KBM-7 (cell line): ENCODE measurements around the gene ORMDL2.

ENCODE experiments used
- DNase-seq: peaks from one replicate; pipeline ENCODE4 v3.0.0-alpha.2; 2015
- in situ Hi-C: fragments of 300-500 bp; cut with MboI; formaldehyde crosslinking; loops from 2 replicates; pipeline ENCODE4 v1.14.3; 2020; ENCODE audit warnings: low sequenced_read_pairs, low pct_unique_long_range_greater_than_20kb, mixed read lengths

Gene ORMDL2

GRCh38 chr12:55817345-55818139 is at the start of gene ORMDL2, which contains the start of gene SARNP:
Gene ORMDL2, plus strand, starts transcription at chr12:55818041. Its CDS starts 959 bp downstream, at chr12:55819000.
Gene SARNP, minus strand, starts transcription at chr12:55817724. Its CDS starts 23 bp downstream, at chr12:55817701.
- in situ Hi-C loops = no loop called here
- peak; percentile 100 for DNase-seq

GRCh38 chr12:55771736-55772135 is 46.1 kb upstream of the ORMDL2 start:
- in situ Hi-C loops = no loop called here
- no peak for DNase-seq

GRCh38 chr12:55777856-55778255 is 40.0 kb upstream of the ORMDL2 start:
- in situ Hi-C loops = no loop called here
- no peak for DNase-seq

GRCh38 chr12:55780685-55781084 is 37.2 kb upstream of the ORMDL2 start:
- DNase-seq = no peak
- in situ Hi-C loops = no loop called here

- in situ Hi-C loops = no loop called here
- DNase-seq = no peak
Measured at GRCh38 chr12:55788546-55788945, 29.3 kb upstream of the ORMDL2 start.

GRCh38 chr12:55789171-55789570 is 28.7 kb upstream of the ORMDL2 start:
- in situ Hi-C loops = no loop called here
- DNase-seq = no peak

- no peak for DNase-seq
- in situ Hi-C loops = no loop called here
Measured at GRCh38 chr12:55789893-55790292, 27.9 kb upstream of the ORMDL2 start.

GRCh38 chr12:55795950-55796349 is 21.9 kb upstream of the ORMDL2 start:
- DNase-seq = no peak
- in situ Hi-C loops = no loop called here

GRCh38 chr12:55797068-55797467 is 20.8 kb upstream of the ORMDL2 start:
- peak; percentile 60 for DNase-seq
- in situ Hi-C loops = no loop called here

GRCh38 chr12:55797550-55797949 is 20.3 kb upstream of the ORMDL2 start:
- in situ Hi-C loops = no loop called here

GRCh38 chr12:55806982-55807381 is 10.9 kb upstream of the ORMDL2 start:
- in situ Hi-C loops = no loop called here
- DNase-seq = no peak

More at GRCh38 chr12:55797550-55797949, 20.3 kb upstream of the ORMDL2 start:
- DNase-seq = no peak

GRCh38 chr12:55809274-55809673 is 8.6 kb upstream of the ORMDL2 start:
- no peak for DNase-seq
- in situ Hi-C loops = no loop called here

- in situ Hi-C loops = no loop called here
- no peak for DNase-seq
Measured at GRCh38 chr12:55812088-55812487, 5.8 kb upstream of the ORMDL2 start.

- no peak for DNase-seq
- in situ Hi-C loops = no loop called here
Measured at GRCh38 chr12:55814257-55814656, 3.6 kb upstream of the ORMDL2 start.

- in situ Hi-C loops = no loop called here
- no peak for DNase-seq
Measured at GRCh38 chr12:55815473-55815872, 2.4 kb upstream of the ORMDL2 start.

- DNase-seq = no peak
- in situ Hi-C loops = no loop called here
Measured at GRCh38 chr12:55816881-55817344, 928 bp upstream of the ORMDL2 start.

GRCh38 chr12:55818140-55818728 is 393 bp downstream of the ORMDL2 start:
- no peak for DNase-seq
- in situ Hi-C loops = no loop called here

GRCh38 chr12:55818886-55819285 is 1.0 kb downstream of the ORMDL2 start:
- in situ Hi-C loops = no loop called here
- DNase-seq = no peak

GRCh38 chr12:55820679-55821078 is 2.8 kb downstream of the ORMDL2 start:
- in situ Hi-C loops = no loop called here
- DNase-seq = peak; percentile 28

GRCh38 chr12:55822228-55822627 is 4.4 kb downstream of the ORMDL2 start:
- DNase-seq = no peak
- in situ Hi-C loops = no loop called here

- in situ Hi-C loops = no loop called here
- no peak for DNase-seq
Measured at GRCh38 chr12:55823419-55823818, 5.6 kb downstream of the ORMDL2 start.
